Left ventricle myocardium superior (tissue), 1 donor: ENCODE data around the gene METAP1D. TPM values are rescaled to one million over a fixed set of nuclear protein-coding genes. Genes with fewer than 3 reads are reported as not detected.
"Not testable (repeated sequence)": the region's sequence is repeated elsewhere in the genome, so short reads cannot be mapped to it uniquely, and the experiment has no call there.

Experiments
- ATAC-seq: fragments of 200-7000 bp; cut with Tn5 transposase; one replicate; pipeline ENCODE4 v1.9.1; 2020; ENCODE audit warnings: mild to moderate bottlenecking, moderate library complexity
- DNase-seq: peaks from one replicate; pipeline ENCODE4 v3.0.0-alpha.2; 2020
- intact Hi-C: fragments of 100-400 bp; cut with micrococcal nuclease; formaldehyde crosslinking; loops from one replicate; pipeline ENCODE4 v1.11.0; 2022
- total RNA-seq: library from RNA; stranded (reverse); fragmentation: NEBNext Ultra II Directional; extraction: Animal tissue kit (Norgen Biotek cat#: 25700); gene quantifications from one replicate; pipeline ENCODE4 v1.2.1, GENCODE V29; 2021
- donor health status: DM: no; HTN: yes; CAD: no; lungs with severe emphysema.

The METAP1D gene
- total RNA-seq, 1 donor from 2014 or later = 8.6 TPM

DNA sequence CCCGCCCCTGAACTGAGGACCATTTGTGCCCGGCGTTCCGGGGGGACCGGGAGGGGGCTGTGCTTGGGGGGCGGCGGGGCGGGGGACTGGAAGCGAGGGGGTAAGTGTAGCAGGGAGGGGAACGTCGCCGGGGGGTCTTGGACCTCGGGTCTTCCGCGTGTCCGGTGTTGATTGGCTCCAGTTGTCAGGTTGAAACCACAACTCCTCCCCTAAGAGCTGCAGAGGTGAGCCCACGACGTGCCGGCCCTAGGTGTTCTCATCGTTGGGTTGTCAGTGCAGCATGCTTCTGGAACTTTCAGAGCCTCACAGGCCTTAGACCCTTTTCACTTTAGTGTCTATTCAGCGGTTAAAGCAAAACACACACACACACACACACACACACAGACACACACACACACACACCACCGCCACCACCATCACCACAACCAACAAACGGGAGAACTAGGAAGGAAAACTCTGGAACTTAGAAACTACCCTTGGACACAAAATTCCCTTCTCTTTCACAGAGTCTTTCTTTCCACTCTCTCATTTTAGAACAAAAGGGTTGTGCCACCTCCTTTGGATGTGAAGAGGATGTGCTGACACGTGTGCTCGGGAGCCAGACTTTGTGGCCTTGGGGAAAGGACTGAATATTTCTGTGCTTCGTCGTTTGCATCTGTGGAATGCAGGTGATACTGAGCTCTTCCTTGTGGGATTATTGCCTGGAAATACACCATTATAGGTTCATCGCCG lies 109.7 kb downstream of the METAP1D start:
- intact Hi-C loops = no loop called here
- DNase-seq (no peak), ATAC-seq (no peak)

DNA sequence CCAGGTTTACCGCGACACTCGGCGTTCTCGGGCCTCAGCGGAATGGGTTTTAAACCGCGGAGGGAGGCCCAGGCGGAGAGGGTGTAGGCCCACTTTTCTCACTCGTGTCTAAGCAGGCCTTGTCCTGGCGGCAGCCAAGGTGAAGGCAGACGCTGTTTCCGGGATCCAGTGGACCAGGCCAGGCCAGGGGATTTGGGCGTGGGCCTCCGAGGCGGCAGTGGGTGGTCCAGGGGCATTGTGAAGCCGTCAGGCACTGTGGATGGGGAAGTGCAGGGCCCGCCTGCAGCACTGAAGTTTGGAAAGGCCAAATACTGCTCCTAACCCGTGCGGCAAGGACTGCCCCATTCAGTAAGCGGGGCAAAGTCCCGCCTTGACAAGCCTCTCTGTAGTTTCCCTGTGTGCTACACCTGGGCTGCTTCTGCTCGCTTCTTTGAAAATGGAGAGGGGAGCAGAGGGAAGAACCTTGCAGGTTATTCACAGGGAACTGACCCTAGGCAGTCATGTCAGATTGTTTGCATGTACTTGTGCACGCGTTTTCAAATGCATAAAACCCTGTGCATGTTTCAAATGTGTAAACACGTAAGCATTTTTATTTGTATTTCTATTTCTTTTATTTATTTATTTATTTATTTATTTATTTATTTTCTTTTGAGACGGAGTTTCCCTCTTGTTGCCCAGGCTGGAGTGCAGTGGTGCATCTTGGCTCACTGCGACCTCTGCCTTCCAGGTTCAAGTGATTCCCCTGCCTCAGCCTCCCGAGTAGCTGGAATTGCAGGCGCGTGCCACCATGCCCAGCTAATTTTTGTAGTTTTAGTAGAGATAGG lies 110.4 kb downstream of the METAP1D start:
- intact Hi-C loops = loop anchor here (10.0 kb wide), 1 partner anchor 515 kb away; no protein-coding TSS in a partner anchor
- no peak for DNase-seq
- ATAC-seq = no peak

DNA sequence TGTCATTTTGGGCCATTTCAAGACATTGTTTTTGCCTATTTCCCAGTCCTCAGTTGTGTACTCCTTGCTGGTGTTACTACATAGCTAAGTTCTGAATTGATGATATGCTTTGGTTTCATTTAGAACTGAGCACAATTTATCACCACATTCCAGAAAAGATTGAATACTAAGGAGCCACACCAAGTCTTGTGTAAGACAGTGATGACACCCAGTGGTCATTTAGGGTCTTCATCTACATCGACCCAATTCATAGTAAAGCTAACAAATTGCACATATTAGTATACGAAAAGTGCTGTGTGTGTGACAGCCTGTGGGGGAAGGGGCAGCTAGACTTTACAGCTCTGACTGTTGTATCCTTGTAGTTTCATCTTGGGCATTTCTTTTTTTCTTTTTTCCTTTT lies 113.9 kb downstream of the METAP1D start:
- intact Hi-C loops = loop anchor here (10.0 kb wide), 1 partner anchor 519 kb away; no protein-coding TSS in a partner anchor
- DNase-seq = no peak
- ATAC-seq = peak; percentile 21

DNA sequence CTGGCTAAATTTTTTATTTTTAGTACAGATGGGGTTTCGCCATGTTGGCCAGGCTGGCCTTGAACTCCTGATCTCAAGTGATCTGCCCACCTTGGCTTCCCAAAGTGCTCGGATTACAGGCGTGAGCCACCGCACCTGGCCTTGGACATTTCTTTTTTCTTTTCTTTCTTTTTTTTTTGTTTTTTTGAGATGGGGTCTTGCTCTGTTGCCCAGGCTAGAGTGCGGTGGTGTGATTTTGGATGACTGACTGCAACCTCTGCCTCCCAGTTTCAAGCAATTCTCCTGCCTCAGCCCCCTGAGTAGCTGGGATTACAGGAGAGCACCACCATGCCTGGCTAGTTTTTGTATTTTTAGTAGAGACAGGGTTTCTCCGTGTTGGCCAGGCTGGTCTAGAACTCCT lies 114.4 kb downstream of the METAP1D start:
- intact Hi-C loops = loop anchor here (10.0 kb wide), 1 partner anchor 519 kb away; no protein-coding TSS in a partner anchor

DNA sequence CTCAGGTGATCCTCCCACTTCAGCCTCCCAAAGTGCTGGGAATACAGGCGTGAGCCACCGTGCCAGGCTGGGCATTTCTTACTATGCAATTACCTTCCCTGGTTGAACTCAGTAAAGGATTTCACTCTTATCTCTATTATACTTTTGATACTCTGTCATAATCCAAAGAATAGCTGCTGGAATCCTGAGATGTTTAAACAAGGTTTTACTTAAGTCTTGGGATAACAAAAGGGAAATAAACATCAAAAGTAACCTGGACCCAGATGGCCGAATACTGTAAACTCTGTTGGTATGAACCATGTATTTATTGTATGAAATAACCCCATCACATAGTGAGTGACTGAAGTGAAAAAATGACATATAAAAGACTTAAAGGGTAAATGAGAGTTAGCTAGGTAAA lies 114.8 kb downstream of the METAP1D start:
- ATAC-seq (no peak), DNase-seq (no peak)
- intact Hi-C loops = loop anchor here (10.0 kb wide), 1 partner anchor 520 kb away; no protein-coding TSS in a partner anchor

More for the DNA sequence above, 114.4 kb downstream of the METAP1D start:
- DNase-seq, ATAC-seq: not testable (repeated sequence)

- ATAC-seq (no peak), DNase-seq (no peak)
- intact Hi-C loops = loop anchor here (10.0 kb wide), 1 partner anchor 521 kb away; no protein-coding TSS in a partner anchor
These were observed 116.4 kb downstream of the METAP1D start for GRCh38 chr2:172116107-172116506.

DNA sequence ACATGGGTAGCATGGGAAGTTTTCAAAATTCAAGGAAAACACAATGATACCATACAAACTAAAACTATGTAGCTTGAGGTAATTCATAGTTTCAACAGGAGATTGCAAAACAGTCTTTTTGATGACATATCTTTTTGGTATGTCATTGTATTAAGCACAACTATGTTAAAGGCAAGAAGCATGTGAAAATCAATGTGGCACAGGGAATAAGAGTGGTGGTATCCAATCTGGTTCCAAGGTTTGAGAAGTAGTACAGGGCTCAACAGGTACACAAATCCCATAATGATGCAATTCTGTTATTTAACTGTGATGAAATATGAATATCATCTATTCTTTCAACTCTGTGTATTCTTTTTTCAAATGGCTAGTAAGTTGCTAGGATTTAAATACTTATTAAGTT lies 119.3 kb downstream of the METAP1D start:
- DNase-seq (no peak), ATAC-seq (no peak)
- intact Hi-C loops = loop anchor here (10.0 kb wide), 1 partner anchor 524 kb away; no protein-coding TSS in a partner anchor

DNA sequence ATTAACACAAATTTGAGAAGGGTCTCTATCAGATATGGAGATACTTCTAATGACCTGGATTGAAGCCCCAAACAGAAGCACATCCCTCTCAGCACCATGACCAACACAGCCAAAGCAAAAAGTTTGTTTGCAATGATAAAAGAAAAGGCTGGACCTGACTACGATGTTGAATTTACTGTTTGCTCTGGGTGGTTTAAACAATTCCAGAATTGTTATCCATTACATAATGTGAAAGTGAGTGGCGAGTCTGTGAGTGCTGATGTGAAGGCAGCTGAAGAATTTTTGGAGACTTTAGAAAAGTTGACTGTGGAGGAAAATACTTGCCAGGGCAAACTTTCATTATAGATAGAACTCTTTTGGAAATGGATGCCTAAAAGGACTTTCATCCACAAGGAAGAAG lies 120.4 kb downstream of the METAP1D start:
- intact Hi-C loops = no loop called here
- DNase-seq (no peak), ATAC-seq (no peak)

DNA sequence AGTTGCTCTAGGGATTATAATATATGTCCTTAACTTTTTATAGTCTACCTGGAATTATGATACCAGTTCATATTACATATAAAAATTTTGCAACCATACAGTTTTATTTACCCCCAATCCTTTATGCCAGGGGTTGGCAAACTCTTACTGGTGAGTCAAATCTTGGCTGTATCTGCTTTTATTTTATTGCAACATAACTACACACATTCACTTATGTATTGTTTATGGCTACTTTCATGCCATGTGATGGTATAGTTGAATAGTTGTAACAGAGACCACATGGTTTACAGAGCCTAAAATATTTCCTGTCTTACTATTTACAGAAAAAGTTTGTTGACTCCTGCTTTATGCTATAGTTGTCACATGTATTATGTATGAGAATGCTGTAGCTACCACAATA lies 128.7 kb downstream of the METAP1D start:
- no peak for ATAC-seq
- intact Hi-C loops = no loop called here
- no peak for DNase-seq

- DNase-seq (no peak), ATAC-seq (no peak)
- intact Hi-C loops = no loop called here
These were observed 129.7 kb downstream of the METAP1D start for GRCh38 chr2:172129404-172129803.

Other genes with a start within 250 kb of the METAP1D start
- gene SLC25A12, start 105.7 kb upstream of the METAP1D start, total RNA-seq = 134 TPM
- gene HAT1, start 77.5 kb upstream of the METAP1D start, total RNA-seq = 35.1 TPM
- not detected for gene DLX1, start 85.6 kb downstream of the METAP1D start, total RNA-seq
- gene DLX2, start 102.9 kb downstream of the METAP1D start, total RNA-seq = not detected